HG03280 (cell line): ENCODE data around the gene GABARAPL1.
"Not testable (repeated sequence)": the region's sequence is repeated elsewhere in the genome, so short reads cannot be mapped to it uniquely, and the experiment has no call there.

Experiments
- ATAC-seq: cut with Tn5 transposase; IDR thresholded peaks from one replicate; pipeline ENCODE4 v1.9.1; 2021; ENCODE audit warnings: mild to moderate bottlenecking, moderate library complexity; ENCODE audit not compliant: unreplicated experiment

Gene GABARAPL1

DNA sequence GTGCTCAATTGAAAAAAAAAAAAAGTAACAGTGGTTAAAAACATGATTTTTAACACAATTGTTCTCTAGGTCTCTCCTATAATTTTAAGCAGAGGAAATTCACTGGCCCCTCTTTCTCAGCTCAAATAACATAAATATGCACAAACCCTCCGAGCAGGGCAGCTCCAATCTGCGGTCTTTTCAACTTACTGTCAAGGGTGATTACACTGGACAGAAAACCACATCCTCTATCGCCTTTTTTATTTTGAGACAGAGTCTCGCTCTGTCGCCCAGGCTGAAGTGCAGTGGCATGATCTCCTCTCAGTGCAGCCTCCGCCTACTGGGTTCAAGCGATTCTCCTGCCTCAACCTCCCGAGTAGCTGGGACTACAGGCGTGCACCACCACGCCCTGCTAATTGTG is 16.5 kb upstream of the GABARAPL1 start:
- ATAC-seq = no peak

DNA sequence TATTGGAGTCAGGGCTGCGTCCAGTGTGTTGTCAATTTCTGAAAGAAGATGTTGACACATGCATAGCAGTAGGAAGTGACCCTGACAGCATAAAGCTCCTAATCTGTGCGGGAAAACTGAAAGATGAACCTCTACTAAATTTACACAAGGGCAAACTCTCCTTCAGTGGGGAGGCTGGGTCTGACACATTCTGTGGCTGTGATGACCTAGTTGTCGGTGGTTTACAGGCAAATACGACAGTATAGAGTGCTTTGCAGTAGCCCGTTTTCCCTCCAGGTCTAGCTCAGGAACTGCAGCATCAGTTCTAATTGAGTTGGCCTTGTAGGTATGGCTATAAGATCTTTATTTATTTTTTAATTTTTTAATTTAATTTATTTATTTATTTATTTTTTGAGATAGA is 14.8 kb upstream of the GABARAPL1 start:
- no peak for ATAC-seq

DNA sequence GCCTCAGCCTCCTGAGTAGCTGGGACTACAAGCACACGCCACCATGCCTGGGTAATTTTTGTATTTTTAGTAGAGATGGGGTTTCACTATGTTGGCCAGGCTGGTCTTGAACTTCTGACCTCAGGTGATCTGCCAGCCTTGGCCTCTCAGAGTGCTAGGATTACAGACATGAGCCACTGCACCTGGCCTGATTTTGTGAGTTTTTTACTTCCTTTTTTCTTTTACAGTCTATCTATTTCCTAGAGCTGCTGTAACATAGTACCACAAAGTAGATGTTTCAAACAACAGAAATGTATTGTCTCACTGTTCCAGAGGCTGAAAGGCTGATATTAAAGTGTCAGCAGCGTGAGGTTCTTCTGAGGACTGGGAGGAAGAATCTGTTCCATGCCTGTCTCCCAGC is 8.2 kb upstream of the GABARAPL1 start:
- not testable (repeated sequence) for ATAC-seq

GRCh38 chr12:10205220-10205807 is 7.4 kb upstream of the GABARAPL1 start:
- no peak for ATAC-seq

GRCh38 chr12:10207136-10207535 is 5.5 kb upstream of the GABARAPL1 start:
- ATAC-seq = no peak

DNA sequence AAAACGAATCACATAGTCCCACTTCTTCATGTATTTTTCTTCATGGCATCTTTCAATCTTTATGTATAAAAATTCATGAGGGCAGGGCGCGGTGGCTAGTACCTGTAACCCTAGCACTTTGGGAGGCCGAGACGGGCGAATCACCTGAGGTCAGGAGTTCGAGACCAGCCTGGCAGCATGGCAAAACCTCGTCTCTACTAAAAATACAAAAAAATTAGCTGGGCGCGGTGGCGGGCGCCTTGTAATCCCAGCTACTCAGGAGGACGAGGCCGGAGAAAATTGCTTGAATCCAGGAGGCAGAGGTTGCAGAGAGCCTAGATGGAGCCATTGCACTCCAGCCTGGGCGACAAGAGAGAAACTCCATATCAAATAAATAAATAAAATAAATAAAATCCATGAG is 2.5 kb upstream of the GABARAPL1 start:
- no peak for ATAC-seq

DNA sequence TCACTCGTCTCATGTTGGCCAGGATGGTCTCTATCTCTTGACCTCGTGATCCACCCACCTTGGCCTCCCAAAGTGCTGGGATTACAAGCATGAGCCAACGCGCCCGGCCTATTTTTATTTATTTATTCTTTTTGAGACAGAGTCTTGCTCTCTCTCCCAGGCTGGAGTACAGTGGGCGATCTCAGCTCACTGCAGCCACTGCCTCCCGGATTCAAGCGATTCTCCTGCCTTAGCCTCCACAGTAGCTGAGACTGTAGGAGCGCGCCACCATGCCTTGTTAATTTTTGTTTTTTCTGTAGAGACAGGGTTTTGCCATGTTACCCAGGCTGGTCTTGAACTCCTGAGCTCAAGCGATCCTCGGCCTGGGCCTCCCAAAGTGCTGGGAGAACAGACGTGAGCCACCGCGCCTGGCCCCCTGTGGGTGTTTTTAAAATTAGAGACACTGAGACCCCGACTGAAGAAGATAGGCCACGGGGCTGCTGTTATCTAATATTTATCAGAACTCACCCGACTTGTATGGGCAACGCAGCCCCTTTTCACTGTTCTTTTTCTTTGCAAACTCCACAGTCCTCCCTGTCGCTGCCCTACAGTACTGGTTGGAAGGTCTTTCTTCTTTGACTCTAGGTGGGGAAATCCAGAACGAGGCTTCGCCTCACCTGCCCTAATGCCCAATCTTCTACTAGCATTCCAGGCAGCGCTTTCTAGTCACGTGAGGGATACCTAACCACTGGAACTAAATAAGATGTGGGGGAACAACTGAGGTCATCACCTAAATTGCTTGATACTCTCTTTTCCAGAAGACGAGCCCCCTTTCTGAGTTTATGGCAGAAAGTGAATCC is 1.4 kb upstream of the GABARAPL1 start:
- ATAC-seq = no peak

- peak; percentile 69 for ATAC-seq
Observed at GRCh38 chr12:10211940-10212738, 538 bp upstream of the GABARAPL1 start.

- ATAC-seq = peak; percentile 45
Observed at GRCh38 chr12:10213168-10214135, 775 bp downstream of the GABARAPL1 start.

DNA sequence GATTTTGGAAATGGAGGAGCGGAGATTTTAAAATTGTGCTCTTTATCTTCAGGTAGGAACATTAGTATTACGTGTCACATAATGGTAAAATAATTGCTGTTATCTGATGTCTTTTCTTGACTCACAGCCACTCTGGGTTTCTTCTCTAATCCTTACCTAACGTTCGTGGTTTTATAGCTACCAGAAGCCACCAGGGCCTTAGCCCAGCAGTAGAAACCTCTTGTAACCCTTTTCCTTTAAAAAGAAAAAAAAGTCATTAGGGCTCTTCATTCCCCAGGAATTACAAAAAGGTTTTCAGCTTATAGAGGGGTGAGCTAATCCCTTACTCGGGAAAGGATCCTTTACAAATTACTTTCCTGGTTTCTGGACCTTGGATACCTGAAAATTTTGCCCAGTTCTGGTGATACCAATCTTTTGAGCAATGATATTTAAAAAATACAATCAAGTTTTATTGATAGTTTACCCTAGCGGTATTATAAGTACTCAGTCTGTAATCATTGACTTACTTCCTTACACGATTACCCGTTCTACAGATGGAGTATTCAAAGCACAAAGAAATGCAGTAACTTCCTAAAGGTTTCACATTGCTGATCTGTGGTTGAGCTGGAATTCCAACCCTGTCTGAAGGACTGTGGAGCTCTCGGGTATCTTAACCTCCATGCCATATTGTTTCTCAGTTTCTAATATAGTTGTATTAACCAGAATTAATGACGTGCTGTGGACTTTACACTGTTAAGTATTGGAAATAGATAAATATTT is 1.6 kb downstream of the GABARAPL1 start:
- no peak for ATAC-seq

DNA sequence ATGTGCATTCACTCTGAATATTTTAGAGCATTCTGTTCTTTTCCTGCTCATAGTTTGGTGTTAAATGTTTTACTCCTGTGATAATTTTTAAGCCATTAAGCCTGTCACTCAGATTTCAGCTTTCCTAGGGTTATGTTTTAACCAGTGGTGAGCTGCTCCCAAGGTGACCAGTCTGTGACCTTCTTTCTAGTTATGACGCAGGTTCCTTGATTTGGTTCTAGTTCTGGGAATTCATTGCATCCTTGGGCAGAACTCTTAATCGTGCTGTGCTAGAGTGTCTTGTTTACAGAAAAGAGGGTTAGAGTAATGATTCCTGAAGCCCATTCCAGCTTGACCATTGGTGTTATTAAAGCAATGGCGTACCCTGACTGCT is 2.2 kb downstream of the GABARAPL1 start:
- ATAC-seq = no peak

GRCh38 chr12:10215436-10215835 is 2.8 kb downstream of the GABARAPL1 start:
- ATAC-seq = no peak

DNA sequence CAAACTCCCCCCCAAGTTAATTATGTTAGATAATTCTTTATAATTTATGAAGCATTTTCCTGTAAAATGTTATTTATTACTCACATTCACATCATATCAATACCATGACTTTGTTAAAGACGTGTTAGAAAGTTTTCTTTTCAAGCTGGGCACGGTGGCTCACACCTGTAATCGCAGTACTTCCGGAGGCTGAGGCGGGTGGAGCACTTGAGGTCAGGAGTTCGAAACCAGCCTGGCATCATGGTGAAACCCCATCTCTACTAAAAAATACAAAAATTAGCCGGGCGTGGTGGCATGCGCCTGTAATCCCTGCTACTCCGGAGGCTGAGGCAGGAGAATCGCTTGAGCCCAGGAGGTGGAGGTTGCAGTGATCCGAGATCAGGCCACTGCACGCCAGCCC is 3.3 kb downstream of the GABARAPL1 start:
- ATAC-seq = not testable (repeated sequence)

GRCh38 chr12:10218021-10218420 is 5.3 kb downstream of the GABARAPL1 start:
- ATAC-seq = no peak

DNA sequence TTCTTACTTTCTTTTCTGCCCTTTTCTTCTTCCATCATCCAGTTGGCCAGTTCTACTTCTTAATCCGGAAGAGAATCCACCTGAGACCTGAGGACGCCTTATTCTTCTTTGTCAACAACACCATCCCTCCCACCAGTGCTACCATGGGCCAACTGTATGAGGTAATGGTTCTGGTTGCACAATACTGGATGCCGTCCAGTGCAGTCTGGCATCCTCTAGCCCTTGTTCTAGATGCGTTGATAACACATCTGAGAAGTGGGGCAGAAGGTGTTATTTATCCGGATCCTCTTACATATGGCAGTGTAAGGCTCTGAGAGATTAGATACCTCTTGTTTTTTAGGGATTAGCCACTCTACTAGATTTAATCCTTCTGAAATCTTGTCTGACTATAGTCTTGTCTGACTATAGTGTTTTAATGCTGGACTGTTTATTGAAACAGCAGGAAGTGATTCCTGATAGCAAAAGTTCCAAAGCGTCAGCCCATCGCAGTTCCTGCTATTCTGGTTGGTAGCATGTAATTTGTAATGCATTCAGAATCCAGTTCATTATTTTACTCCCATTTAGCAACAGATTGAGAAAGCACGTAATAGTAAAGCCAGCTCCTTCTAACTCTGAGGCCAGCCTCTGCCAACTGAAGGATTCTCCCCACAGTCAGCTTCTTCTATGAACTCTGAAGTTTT is 7.9 kb downstream of the GABARAPL1 start:
- no peak for ATAC-seq

DNA sequence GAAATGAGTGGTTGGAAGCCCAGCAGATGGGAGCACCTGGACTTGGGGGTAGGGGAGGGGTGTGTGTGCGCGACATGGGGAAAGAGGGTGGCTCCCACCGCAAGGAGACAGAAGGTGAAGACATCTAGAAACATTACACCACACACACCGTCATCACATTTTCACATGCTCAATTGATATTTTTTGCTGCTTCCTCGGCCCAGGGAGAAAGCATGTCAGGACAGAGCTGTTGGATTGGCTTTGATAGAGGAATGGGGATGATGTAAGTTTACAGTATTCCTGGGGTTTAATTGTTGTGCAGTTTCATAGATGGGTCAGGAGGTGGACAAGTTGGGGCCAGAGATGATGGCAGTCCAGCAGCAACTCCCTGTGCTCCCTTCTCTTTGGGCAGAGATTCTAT is 9.2 kb downstream of the GABARAPL1 start:
- ATAC-seq = no peak

DNA sequence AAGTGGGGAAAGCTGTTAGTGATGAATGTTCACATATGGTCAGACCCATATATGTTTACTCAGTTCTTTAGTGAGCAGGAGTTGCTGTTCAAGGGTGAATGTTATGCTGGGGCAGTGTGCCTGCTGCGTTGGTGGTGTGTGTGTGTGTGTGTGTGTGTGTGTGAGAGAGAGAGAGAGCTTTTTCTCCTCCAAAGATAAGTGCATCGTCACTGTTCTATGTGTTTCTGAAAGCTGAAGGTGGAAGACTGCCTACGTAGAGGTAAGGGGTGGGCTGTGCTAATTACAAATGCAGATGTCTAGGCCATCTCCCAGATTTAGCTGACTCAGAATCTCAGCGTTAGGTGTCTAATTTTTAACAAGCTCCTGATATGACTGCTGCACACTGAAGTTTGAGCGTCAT is 10.5 kb downstream of the GABARAPL1 start:
- no peak for ATAC-seq

GRCh38 chr12:10225426-10225825 is 12.7 kb downstream of the GABARAPL1 start:
- ATAC-seq = not testable (repeated sequence)

GRCh38 chr12:10226086-10226485 is 13.4 kb downstream of the GABARAPL1 start:
- no peak for ATAC-seq
